ENCODE data around the gene CAV2.

- TF ChIP-seq CTCF (IDR thresholded peaks at IDR 0.05; ENCODE audit: low read length) (no peak), EZH2 (optimal IDR thresholded peaks at IDR 0.05; ENCODE audit: low read depth, low read length) (no peak), EZH2phosphoT487 (IDR thresholded peaks at IDR 0.05; ENCODE audit: low read length) (no peak)
Observed at GRCh38 chr7:116496653-116497052, 2.9 kb upstream of the CAV2 start.
